ENCODE results near the gene PRG3.
A peak's percentile ranks its signal among the peaks of the same experiment; 100 is the strongest.

DNA sequence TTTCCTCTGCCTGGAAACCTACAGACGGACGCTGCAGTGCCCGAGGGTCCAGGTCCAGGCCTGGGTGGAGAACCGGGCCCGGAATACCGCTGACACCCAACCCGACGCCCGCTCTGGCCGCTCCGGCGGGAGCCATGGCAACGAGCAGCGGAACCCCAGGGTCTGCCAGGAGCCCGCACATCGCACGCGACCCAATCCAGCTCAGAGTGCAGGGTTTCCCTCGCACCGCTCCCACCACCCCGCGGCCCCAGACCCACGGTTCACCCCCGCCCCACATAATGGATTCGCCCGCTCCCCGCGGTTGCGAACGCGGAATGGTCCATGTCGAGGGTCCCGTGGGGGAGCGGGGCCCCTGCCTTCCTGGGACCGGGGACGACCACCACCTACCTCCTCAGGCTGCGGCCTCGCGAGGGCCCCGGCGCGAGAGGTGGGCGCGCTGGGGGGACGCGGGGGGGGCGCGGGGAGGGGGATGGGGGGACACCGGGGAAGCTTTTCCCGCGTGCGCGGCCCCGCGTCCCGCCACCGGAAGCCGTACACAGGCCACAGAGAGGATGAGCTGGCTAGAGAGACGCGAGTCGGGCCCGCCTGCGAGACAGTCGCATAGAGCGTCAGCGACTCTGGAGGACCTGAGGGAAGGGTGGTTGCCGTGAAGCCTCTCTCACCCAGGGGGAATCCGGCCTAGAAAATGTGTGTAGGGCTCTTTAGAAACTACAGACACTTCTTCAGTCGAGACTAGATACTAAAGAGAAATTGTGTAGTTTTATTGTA is 45.4 kb downstream of the PRG3 start, which contains the start of gene SSRP1:
- TF ChIP-seq POLR2AphosphoS5 (IDR thresholded peaks at IDR 0.05; ENCODE audit: low read depth, low read length) (peak; percentile 80; the same call in 1 of the 2 replicates), SIN3A (IDR thresholded peaks at IDR 0.05; ENCODE audit: borderline replicate concordance, insufficient read depth, low read length) (peak; percentile 90; the same call in 1 of the 2 replicates), TAF1 (IDR thresholded peaks at IDR 0.05; ENCODE audit: borderline replicate concordance, insufficient read depth, low read length) (peak; percentile 98)
